ENCODE results near the gene CSNK1G1. TPM values are rescaled to one million over a fixed set of nuclear protein-coding genes. Genes with fewer than 3 reads are reported as not detected.

CSNK1G1 gene
- total and polyA plus RNA-seq, 3 donors from 2014 or later: 32.7 to 77.5 (median 59.6) TPM

DNA sequence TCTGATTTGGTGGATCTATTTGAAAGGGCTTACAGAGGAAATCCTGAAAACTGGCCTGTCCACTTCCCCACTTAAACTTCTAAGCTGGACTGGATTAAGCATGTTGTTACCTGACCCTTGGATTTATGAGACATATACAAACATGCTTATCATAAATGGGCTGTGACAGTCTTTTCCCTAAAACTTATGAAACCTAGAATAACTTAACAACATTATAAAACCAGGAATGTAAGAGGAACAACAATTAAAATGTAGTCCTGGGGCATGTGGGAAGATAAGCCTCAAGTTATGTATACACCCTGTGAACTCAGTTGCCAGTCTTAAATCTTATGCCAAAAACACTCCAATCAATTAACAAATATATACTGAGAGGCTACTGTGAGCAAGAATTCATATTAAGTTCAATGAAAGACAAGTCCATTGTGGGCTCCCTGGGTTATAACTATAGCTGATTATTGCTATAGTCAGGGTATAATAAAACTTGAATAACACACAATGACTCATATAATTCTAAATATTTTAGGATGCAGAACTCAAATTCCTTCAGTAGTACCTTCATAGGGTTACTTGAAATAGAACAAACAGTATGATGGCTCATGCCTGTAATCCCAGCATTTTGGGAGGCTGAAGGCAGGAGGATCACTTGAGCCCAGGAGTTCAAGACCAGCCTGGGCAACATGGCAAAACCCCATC, 105.9 kb downstream of the CSNK1G1 start:
- TF ChIP-seq, protein P1, sequence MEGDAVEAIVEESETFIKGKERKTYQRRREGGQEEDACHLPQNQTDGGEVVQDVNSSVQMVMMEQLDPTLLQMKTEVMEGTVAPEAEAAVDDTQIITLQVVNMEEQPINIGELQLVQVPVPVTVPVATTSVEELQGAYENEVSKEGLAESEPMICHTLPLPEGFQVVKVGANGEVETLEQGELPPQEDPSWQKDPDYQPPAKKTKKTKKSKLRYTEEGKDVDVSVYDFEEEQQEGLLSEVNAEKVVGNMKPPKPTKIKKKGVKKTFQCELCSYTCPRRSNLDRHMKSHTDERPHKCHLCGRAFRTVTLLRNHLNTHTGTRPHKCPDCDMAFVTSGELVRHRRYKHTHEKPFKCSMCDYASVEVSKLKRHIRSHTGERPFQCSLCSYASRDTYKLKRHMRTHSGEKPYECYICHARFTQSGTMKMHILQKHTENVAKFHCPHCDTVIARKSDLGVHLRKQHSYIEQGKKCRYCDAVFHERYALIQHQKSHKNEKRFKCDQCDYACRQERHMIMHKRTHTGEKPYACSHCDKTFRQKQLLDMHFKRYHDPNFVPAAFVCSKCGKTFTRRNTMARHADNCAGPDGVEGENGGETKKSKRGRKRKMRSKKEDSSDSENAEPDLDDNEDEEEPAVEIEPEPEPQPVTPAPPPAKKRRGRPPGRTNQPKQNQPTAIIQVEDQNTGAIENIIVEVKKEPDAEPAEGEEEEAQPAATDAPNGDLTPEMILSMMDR (IDR thresholded peaks at IDR 0.05): no peak
- TF ChIP-seq POLR2A (IDR thresholded peaks at IDR 0.05): no peak
- Histone ChIP-seq H3K27me3 (no peaks in the 10 kb centered on the region), H3K9me3 (no peaks in the 10 kb centered on the region), H3K4me3 (no peak overlapping the region), H3K27ac (no peak overlapping the region), H3K4me1 (no peaks in the 10 kb centered on the region), H3K36me3 (ENCODE audit: low read depth, missing control alignments) (no peaks in the 10 kb centered on the region)
- no peak for DNase-seq
- intact Hi-C loops (cut with DNase I; ENCODE audit: low total_unique reads): no loop called here

DNA sequence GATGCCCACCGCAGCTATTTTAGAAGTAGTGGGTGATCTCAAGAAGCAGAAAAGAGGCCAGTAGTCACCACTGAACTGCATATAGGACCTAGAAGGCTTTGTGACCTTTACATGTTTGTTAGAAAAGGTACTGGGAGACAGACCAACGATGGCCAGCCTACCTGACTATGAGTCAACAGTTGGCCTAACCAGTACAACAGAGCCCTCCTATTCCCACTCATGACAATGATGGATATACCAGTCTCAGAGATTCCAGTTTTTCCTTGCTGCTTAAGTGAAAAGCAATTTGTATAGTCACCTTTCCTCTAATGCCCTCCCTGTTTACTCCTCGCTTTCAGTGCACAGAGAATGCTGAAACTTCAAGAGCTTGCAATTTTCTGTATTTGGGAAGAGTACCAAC, 106.6 kb downstream of the CSNK1G1 start:
- 95 to 98% methylated on average over 3 of the region's 3 CpGs for WGBS, 2 donors
- Histone ChIP-seq H3K4me1 (no peaks in the 10 kb centered on the region), H3K27ac (no peak overlapping the region), H3K9me3 (no peaks in the 10 kb centered on the region), H3K36me3 (ENCODE audit: low read depth, missing control alignments) (no peaks in the 10 kb centered on the region), H3K4me3 (no peak overlapping the region), H3K27me3 (no peaks in the 10 kb centered on the region)
- intact Hi-C loops (cut with DNase I; ENCODE audit: low total_unique reads): no loop called here
- TF ChIP-seq, protein P1 (IDR thresholded peaks at IDR 0.05): no peak
- no peak for TF ChIP-seq POLR2A (IDR thresholded peaks at IDR 0.05)
- no peak for DNase-seq

DNA sequence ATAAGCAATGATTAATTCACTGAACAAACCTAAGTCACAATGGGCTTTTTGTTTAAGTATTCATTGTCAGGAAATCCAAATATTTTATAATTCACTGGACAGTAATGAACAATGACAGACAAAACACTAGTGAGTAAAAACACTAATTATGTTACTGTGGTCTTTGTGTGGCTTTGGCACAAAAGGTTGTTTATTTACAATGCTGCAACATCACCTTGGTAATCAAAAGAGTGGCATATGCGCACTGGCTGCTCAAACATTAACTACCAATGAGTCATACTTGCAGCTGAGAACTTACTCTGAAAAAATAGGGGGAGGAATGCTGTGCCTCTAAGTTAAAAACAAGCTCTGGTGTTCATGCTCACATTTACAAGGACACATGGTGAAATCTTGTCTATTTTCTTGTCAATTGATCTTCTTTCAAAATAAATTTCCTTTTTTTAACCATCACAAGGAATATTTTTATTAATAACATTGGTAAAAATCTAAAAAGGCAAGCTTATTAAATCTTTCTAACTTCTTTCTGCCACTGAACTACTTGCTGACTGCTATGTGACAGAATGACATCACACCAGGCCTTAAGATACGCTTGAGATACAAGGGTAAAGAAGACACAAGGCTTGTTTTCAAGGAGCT, 107.9 kb downstream of the CSNK1G1 start:
- Histone ChIP-seq H3K27ac (no peak overlapping the region), H3K4me3 (no peak overlapping the region), H3K9me3 (no peaks in the 10 kb centered on the region), H3K36me3 (ENCODE audit: low read depth, missing control alignments) (no peaks in the 10 kb centered on the region), H3K27me3 (no peaks in the 10 kb centered on the region), H3K4me1 (no peaks in the 10 kb centered on the region)
- intact Hi-C loops (cut with DNase I; ENCODE audit: low total_unique reads): no loop called here
- 73 to 83% methylated on average over 2 of the region's 2 CpGs for WGBS, 2 donors
- no peak for DNase-seq
- no peak for TF ChIP-seq POLR2A (IDR thresholded peaks at IDR 0.05)
- TF ChIP-seq, protein P1 (IDR thresholded peaks at IDR 0.05): no peak

DNA sequence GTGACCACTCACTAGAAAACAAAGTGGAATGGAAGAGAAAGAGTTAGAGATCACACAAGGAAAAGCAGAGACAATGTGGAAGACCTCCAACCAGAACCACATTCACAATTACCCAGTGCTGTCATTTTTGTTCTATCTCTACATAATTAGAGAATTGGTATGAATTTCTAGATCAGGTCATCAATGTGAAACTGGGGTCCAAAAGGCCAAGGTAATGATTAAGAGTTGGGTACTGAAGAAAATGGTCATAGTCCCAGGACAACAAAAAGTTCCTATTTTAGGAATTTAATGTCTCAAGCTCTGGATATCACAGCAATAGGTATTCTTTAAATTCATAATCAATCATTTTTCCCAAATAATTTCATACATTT, 108.5 kb downstream of the CSNK1G1 start:
- H3K27me3 ChIP-seq: no peaks in the 10 kb centered on the region
- no peaks in the 10 kb centered on the region for H3K9me3 ChIP-seq
- TF ChIP-seq, protein P1 (IDR thresholded peaks at IDR 0.05): no peak
- TF ChIP-seq POLR2A (IDR thresholded peaks at IDR 0.05): no peak
- no peaks in the 10 kb centered on the region for H3K4me1 ChIP-seq
- H3K4me3 ChIP-seq: no peak overlapping the region
- intact Hi-C loops (cut with DNase I; ENCODE audit: low total_unique reads): no loop called here
- DNase-seq: no peak
- H3K36me3 ChIP-seq (ENCODE audit: low read depth, missing control alignments): no peaks in the 10 kb centered on the region
- no peak overlapping the region for H3K27ac ChIP-seq
